ENCODE measurements around the gene JUNB.

- TF ChIP-seq CTCF (IDR thresholded peaks at IDR 0.05) (no peak), POLR2A (IDR thresholded peaks at IDR 0.05; ENCODE audit: low read length) (0 out of 2 replicates have a peak, but pooled peaks have one; percentile 9), FOSB (CRISPR knock-in tag; IDR thresholded peaks at IDR 0.05) (no peak), RCOR1 (IDR thresholded peaks at IDR 0.05; ENCODE audit: low read depth, low read length) (no peak), RFX5 (IDR thresholded peaks at IDR 0.05) (peak; percentile 75), EP300 (IDR thresholded peaks at IDR 0.05) (0 out of 5 replicates have a peak, but pooled peaks of 1 of the 2 experiments have one; percentile 10), MAFK (IDR thresholded peaks at IDR 0.05; ENCODE audit: partially characterized antibody) (no peak), ZC3H11A (IDR thresholded peaks at IDR 0.05) (no peak), HMGXB4 (CRISPR knock-in tag; IDR thresholded peaks at IDR 0.05; ENCODE audit: borderline replicate concordance) (no peak)
Measured at GRCh38 chr19:12789904-12790619, 1.2 kb upstream of the JUNB start.

Measured in A549 (cell line).